Measurements from ENCODE around the gene SMTNL2. TPM values are rescaled to one million over a fixed set of nuclear protein-coding genes. Genes with fewer than 3 reads are reported as not detected.

The SMTNL2 gene
- total and polyA plus RNA-seq, 9 of the 15 experiments (the other 6 are each of a cell fraction or from before 2014, with no cell fraction given), result not detected

GRCh38 chr17:4536259-4536741, 48.0 kb upstream of the SMTNL2 start (continued):
- TF ChIP-seq RERE (CRISPR knock-in tag; IDR thresholded peaks at IDR 0.05; ENCODE audit: borderline replicate concordance) (no peak), ZBTB26 (CRISPR knock-in tag; IDR thresholded peaks at IDR 0.05) (no peak), RAD21 (CRISPR knock-in tag; conservative IDR thresholded peaks at IDR 0.05 in 1 of 2, IDR thresholded peaks at IDR 0.05 in 1 of 2) (no peak), ZNF140 (CRISPR knock-in tag; IDR thresholded peaks at IDR 0.05) (no peak), HCFC1 (IDR thresholded peaks at IDR 0.05; ENCODE audit: low read depth, low read length) (no peak), SUPT5H (IDR thresholded peaks at IDR 0.05) (0 out of 2 replicates have a peak, but pooled peaks have one; percentile 19), BRF1 (IDR thresholded peaks at IDR 0.05; ENCODE audit: borderline replicate concordance, extremely low read depth, insufficient read length) (no peak), TAL1 (IDR thresholded peaks at IDR 0.05) (no peak)
